ENCODE results near the gene PLB1. TPM values are rescaled to one million over a fixed set of nuclear protein-coding genes. Genes with fewer than 3 reads are reported as not detected.
A peak's percentile ranks its signal among the peaks of the same experiment; 100 is the strongest.

Gene PLB1
- total RNA-seq, 5 donors from 2014 or later (not counting 1 experiment from before 2014, with no cell fraction given): 0.07 to 2.5 (median 0.58) TPM

DNA sequence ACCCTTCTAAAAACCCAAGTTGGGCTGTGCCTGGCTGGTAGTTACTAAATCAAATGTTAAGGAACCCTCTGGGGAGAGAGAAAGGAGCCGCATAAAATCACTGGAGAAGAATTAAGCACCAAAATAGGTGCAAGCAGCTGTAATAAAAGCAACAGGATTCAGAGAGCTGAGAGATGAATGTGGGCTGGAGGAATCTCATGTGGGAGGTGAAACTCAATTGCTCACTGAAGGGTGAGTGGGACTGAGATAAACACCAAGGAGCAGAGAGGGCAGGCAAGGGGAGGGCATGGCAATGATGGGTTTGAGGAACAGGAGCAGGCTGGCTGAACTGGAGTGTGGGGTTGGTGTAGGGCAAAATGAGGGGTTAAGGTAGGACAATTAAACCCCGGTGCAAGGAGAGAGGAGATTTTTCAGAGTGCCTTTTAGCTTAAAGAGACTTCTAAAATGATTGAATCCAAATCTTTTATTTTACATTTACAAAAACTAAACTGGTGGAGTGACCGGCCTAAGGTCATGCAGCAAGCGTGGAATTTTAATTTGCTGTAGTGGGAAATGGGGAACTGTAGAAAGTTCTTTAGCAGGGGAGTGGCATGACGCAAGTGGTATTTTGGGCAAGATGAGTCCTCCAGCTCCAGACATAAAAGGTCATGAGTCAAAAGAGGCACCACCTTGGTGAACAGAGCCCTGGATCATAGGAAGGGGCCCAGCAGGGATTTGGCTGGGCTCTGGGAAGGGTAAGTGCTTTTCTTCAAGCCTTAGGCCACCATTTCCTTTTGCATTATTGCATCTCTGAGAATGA, 10.5 kb downstream of the PLB1 start:
- Histone ChIP-seq H3K9me3 (no peaks in the 10 kb centered on the region), H3K27me3 (replicated peaks in 1 of 2; ENCODE audit: control insufficient read depth in 2 of 2, extremely low read depth in 1 of 2, insufficient read depth in 2 of 2, low read length in 1 of 2) (no peaks in the 10 kb centered on the region), H3K4me3 (ENCODE audit: control insufficient read depth in 1 of 2, extremely low read depth in 1 of 2, low read length in 1 of 2) (no peak overlapping the region), H3K4me1 (ENCODE audit: control insufficient read depth in 1 of 2, extremely low read depth in 1 of 2, insufficient read depth in 2 of 2, low read length in 2 of 2) (peaks cover 0 to 6% of the 10 kb centered on the region in 2 experiments), H3K36me3 (ENCODE audit: control insufficient read depth in 2 of 2, extremely low read depth in 1 of 2, insufficient read depth in 1 of 2, low read length in 1 of 2) (no peaks in the 10 kb centered on the region), H3K27ac (ENCODE audit: low read length) (no peak overlapping the region)
- Mint-ChIP-seq H3K4me3 (no peak overlapping the region), H3K36me3 (no peaks in the 10 kb centered on the region), H3K4me1 (peaks cover 0 to 9% (median 5%) of the 10 kb centered on the region in 3 donors), H3K27me3 (peaks cover 0 to 5% of the 10 kb centered on the region in 2 donors), H3K27ac (no peak overlapping the region), H3K9me3 (no peaks in the 10 kb centered on the region)
- ChIA-PET POLR2A (no interaction called here), CTCF (no interaction called here)
- DNase-seq (no peak), ATAC-seq (replicated peaks in 1 of 4) (no peak)
- 86% methylated on average over 4 of the region's 5 CpGs for WGBS (ENCODE audit: insufficient coverage)

- Mint-ChIP-seq H3K9me3 (peaks cover 11 to 17% (median 14%) of the 10 kb centered on the region in 3 donors), H3K27ac (no peak overlapping the region)
These were observed 12.2 kb downstream of the PLB1 start for GRCh38 chr2:28507796-28508764.

GRCh38 chr2:28509361-28509760, 13.5 kb downstream of the PLB1 start:
- ATAC-seq (replicated peaks in 1 of 4) (no peak), DNase-seq (no peak)
- Histone ChIP-seq H3K27me3 (replicated peaks in 1 of 2; ENCODE audit: control insufficient read depth in 2 of 2, extremely low read depth in 1 of 2, insufficient read depth in 2 of 2, low read length in 1 of 2) (no peaks in the 10 kb centered on the region), H3K4me1 (ENCODE audit: control insufficient read depth in 1 of 2, extremely low read depth in 1 of 2, insufficient read depth in 2 of 2, low read length in 2 of 2) (peaks cover 0 to 6% of the 10 kb centered on the region in 2 experiments), H3K4me3 (ENCODE audit: control insufficient read depth in 1 of 2, extremely low read depth in 1 of 2, low read length in 1 of 2) (no peak overlapping the region), H3K9me3 (peaks cover 3% of the 10 kb centered on the region), H3K27ac (ENCODE audit: low read length) (no peak overlapping the region), H3K36me3 (ENCODE audit: control insufficient read depth in 2 of 2, extremely low read depth in 1 of 2, insufficient read depth in 1 of 2, low read length in 1 of 2) (no peaks in the 10 kb centered on the region)
- no peaks in the 10 kb centered on the region for H3K36me3 Mint-ChIP-seq
- no CpG with 5 or more reads among the region's 1 CpG for WGBS (ENCODE audit: insufficient coverage)
- ChIA-PET POLR2A (no interaction called here), CTCF (no interaction called here)
- peaks cover 2 to 4% of the 10 kb centered on the region in 2 donors for H3K27me3 Mint-ChIP-seq
- peaks cover 16 to 28% (median 18%) of the 10 kb centered on the region in 3 donors for H3K9me3 Mint-ChIP-seq
- no peak overlapping the region for H3K4me3 Mint-ChIP-seq
- H3K4me1 Mint-ChIP-seq: peaks cover 0 to 9% (median 5%) of the 10 kb centered on the region in 3 donors
- H3K27ac Mint-ChIP-seq: no peak overlapping the region

More at GRCh38 chr2:28507796-28508764, 12.2 kb downstream of the PLB1 start:
- no peaks in the 10 kb centered on the region for H3K36me3 Mint-ChIP-seq
- H3K36me3 ChIP-seq (ENCODE audit: control insufficient read depth in 2 of 2, extremely low read depth in 1 of 2, insufficient read depth in 1 of 2, low read length in 1 of 2): no peaks in the 10 kb centered on the region
- peaks cover 0 to 9% (median 5%) of the 10 kb centered on the region in 3 donors for H3K4me1 Mint-ChIP-seq
- ChIA-PET POLR2A (no interaction called here), CTCF (no interaction called here)
- peak in 27 of 35 experiments; percentile 2 to 43 (median 16) for DNase-seq
- ATAC-seq (replicated peaks in 1 of 4): peak; percentile 48 to 75 (median 70)
- peaks cover 3% of the 10 kb centered on the region for H3K9me3 ChIP-seq
- 76% methylated on average over 5 of the region's 6 CpGs for WGBS (ENCODE audit: insufficient coverage)
- peaks cover 0 to 6% of the 10 kb centered on the region in 2 experiments for H3K4me1 ChIP-seq (ENCODE audit: control insufficient read depth in 1 of 2, extremely low read depth in 1 of 2, insufficient read depth in 2 of 2, low read length in 2 of 2)
- H3K27me3 ChIP-seq (replicated peaks in 1 of 2; ENCODE audit: control insufficient read depth in 2 of 2, extremely low read depth in 1 of 2, insufficient read depth in 2 of 2, low read length in 1 of 2): no peaks in the 10 kb centered on the region
- no peak overlapping the region for H3K4me3 Mint-ChIP-seq
- H3K27ac ChIP-seq (ENCODE audit: low read length): no peak overlapping the region
- H3K27me3 Mint-ChIP-seq: peaks cover 2 to 5% of the 10 kb centered on the region in 2 donors
- no peak overlapping the region for H3K4me3 ChIP-seq (ENCODE audit: control insufficient read depth in 1 of 2, extremely low read depth in 1 of 2, low read length in 1 of 2)

- peaks cover 0 to 9% (median 5%) of the 10 kb centered on the region in 3 donors for H3K4me1 Mint-ChIP-seq
- H3K27ac Mint-ChIP-seq: no peak overlapping the region
- no peak overlapping the region for H3K27ac ChIP-seq (ENCODE audit: low read length)
- H3K9me3 ChIP-seq: peaks cover 3% of the 10 kb centered on the region
- H3K4me3 Mint-ChIP-seq: no peak overlapping the region
- H3K36me3 Mint-ChIP-seq: no peaks in the 10 kb centered on the region
- DNase-seq (no peak), ATAC-seq (replicated peaks in 1 of 4) (no peak)
- no CpG with 5 or more reads among the region's 2 CpGs for WGBS (ENCODE audit: insufficient coverage)
- CTCF ChIA-PET: interaction anchor here in 1 of 2 donors (0.5 kb wide), 1 partner anchor 331 kb away, joined by 7 read pairs; no protein-coding TSS in a partner anchor
- peaks cover 2 to 6% of the 10 kb centered on the region in 2 donors for H3K27me3 Mint-ChIP-seq
- POLR2A ChIA-PET: interaction anchor here (0.7 kb wide), 2 partner anchors 200 to 385 kb away, joined by 3 to 7 read pairs; no protein-coding TSS in a partner anchor
- H3K27me3 ChIP-seq (replicated peaks in 1 of 2; ENCODE audit: control insufficient read depth in 2 of 2, extremely low read depth in 1 of 2, insufficient read depth in 2 of 2, low read length in 1 of 2): peaks cover 0 to 2% of the 10 kb centered on the region in 2 experiments
- peaks cover 0 to 6% of the 10 kb centered on the region in 2 experiments for H3K4me1 ChIP-seq (ENCODE audit: control insufficient read depth in 1 of 2, extremely low read depth in 1 of 2, insufficient read depth in 2 of 2, low read length in 2 of 2)
- H3K4me3 ChIP-seq (ENCODE audit: control insufficient read depth in 1 of 2, extremely low read depth in 1 of 2, low read length in 1 of 2): no peak overlapping the region
- H3K36me3 ChIP-seq (ENCODE audit: control insufficient read depth in 2 of 2, extremely low read depth in 1 of 2, insufficient read depth in 1 of 2, low read length in 1 of 2): no peaks in the 10 kb centered on the region
- H3K9me3 Mint-ChIP-seq: peaks cover 16 to 28% (median 18%) of the 10 kb centered on the region in 3 donors
These were observed 14.3 kb downstream of the PLB1 start for GRCh38 chr2:28510184-28510583.

DNA sequence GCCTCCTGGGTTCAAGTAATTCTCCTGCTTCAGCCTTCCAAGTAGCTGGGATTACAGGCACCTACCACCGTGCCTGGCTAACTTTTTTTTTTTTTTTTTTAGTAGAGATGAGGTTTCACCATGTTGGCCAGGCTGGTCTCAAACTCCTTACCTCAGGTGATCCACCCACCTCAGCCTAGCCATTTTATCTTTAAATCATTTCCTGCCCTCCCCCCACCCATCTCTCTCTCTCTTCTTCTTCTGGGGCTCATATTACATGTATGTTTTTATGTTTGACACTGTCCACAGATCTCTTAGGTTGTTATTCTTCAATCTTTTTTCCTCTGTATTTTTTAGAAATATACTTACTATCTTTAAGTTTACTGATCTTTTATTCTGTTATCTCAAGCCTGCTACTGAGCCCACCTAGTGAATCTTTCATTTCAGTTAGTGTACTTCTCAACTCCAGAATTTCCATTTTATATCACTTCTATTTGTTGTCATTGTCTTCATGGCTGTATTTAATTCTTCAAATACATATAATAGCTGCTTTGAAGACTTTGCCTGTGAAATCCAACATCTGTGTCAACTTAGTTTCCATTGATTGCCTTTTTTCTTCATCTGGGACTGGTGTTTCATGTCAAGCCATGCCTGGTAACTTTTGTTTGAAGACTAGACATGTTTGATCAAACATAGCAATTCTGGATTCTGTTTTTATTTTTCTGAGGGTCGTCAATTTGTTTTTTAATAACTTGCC, 16.2 kb downstream of the PLB1 start:
- Mint-ChIP-seq H3K36me3 (no peaks in the 10 kb centered on the region), H3K27me3 (peaks cover 11 to 17% of the 10 kb centered on the region in 2 donors), H3K4me3 (no peak overlapping the region), H3K9me3 (peaks cover 16 to 28% (median 18%) of the 10 kb centered on the region in 3 donors), H3K27ac (no peak overlapping the region), H3K4me1 (peaks cover 0 to 9% (median 5%) of the 10 kb centered on the region in 3 donors)
- ATAC-seq (replicated peaks in 1 of 4) (no peak), DNase-seq (no peak)
- no peak overlapping the region for H3K4me3 ChIP-seq (ENCODE audit: control insufficient read depth in 1 of 2, extremely low read depth in 1 of 2, low read length in 1 of 2)
- ChIA-PET POLR2A (no interaction called here), CTCF (interaction anchor here in 1 of 2 donors (0.7 to 0.8 kb wide), 2 partner anchors 297 to 935 kb away, joined by 3 to 4 read pairs; no protein-coding TSS in a partner anchor)
- peaks cover 3% of the 10 kb centered on the region for H3K9me3 ChIP-seq
- 75% methylated on average over 1 of the region's 2 CpGs for WGBS (ENCODE audit: insufficient coverage)
- H3K27ac ChIP-seq (ENCODE audit: low read length): no peak overlapping the region
- H3K27me3 ChIP-seq (replicated peaks in 1 of 2; ENCODE audit: control insufficient read depth in 2 of 2, extremely low read depth in 1 of 2, insufficient read depth in 2 of 2, low read length in 1 of 2): peaks cover 0 to 7% of the 10 kb centered on the region in 2 experiments
- no peaks in the 10 kb centered on the region for H3K36me3 ChIP-seq (ENCODE audit: control insufficient read depth in 2 of 2, extremely low read depth in 1 of 2, insufficient read depth in 1 of 2, low read length in 1 of 2)
- H3K4me1 ChIP-seq (ENCODE audit: control insufficient read depth in 1 of 2, extremely low read depth in 1 of 2, insufficient read depth in 2 of 2, low read length in 2 of 2): peaks cover 0 to 6% of the 10 kb centered on the region in 2 experiments

Measured in T-cell (primary cell).